Measurements from ENCODE around the gene SEMA3F. TPM values are rescaled to one million over a fixed set of nuclear protein-coding genes. Genes with fewer than 3 reads are reported as not detected.

The SEMA3F gene
- total RNA-seq, result 100 to 1,000 TPM; 106 to 151 (median 120) TPM

DNA sequence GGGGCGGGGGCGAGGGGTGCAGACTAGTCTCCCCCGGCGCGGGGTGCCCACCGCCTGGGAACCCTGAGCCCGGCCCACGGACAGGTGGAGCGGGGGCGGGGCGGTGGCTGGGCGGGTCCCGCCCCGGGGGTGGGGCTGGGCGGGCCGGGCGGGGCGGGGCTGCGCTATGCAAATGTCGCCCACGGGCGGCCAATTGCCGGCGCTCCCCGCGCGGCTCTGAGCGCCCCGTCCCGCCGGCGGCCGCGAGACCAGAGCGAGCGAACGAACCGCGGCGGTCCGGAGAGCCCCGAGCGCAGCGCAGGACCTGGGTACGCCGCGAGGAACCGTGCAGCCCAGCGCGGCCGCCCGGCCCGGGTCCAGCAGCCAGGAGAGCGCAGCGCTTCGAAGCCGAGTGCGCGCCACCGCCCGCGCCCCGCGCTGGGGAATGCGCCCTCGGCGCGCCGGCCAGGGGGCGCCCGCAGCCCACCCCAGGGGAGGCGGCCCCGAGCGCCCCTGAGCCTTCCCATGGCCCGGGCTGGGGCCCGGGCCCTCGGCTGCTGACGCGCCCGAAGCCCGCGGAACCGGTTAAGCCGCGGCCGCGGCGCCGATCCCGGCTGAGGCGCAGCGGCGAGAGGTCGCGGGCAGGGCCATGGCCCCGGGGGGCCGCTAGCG is at the start of gene SEMA3F:
Gene SEMA3F (plus strand): TSS at position 485 of the 651 bp plus-strand sequence. CDS start 4,299 bp downstream, outside the sequence.
- intact Hi-C loops (cut with DNase I; ENCODE audit: low total_unique reads), result no loop called here
- TF ChIP-seq POLR2A (IDR thresholded peaks at IDR 0.05), result no peak
- TF ChIP-seq, protein P1, sequence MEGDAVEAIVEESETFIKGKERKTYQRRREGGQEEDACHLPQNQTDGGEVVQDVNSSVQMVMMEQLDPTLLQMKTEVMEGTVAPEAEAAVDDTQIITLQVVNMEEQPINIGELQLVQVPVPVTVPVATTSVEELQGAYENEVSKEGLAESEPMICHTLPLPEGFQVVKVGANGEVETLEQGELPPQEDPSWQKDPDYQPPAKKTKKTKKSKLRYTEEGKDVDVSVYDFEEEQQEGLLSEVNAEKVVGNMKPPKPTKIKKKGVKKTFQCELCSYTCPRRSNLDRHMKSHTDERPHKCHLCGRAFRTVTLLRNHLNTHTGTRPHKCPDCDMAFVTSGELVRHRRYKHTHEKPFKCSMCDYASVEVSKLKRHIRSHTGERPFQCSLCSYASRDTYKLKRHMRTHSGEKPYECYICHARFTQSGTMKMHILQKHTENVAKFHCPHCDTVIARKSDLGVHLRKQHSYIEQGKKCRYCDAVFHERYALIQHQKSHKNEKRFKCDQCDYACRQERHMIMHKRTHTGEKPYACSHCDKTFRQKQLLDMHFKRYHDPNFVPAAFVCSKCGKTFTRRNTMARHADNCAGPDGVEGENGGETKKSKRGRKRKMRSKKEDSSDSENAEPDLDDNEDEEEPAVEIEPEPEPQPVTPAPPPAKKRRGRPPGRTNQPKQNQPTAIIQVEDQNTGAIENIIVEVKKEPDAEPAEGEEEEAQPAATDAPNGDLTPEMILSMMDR (IDR thresholded peaks at IDR 0.05), result no peak
- 0 to 1% methylated on average over 15 to 16 of the region's 98 CpGs for WGBS, 2 donors
- peak within 1 kb of the TSS; percentile 36 for H3K4me3 ChIP-seq (ENCODE audit: low read depth, poor library complexity, severe bottlenecking)
- peak in 1 of 2 donors; percentile 91 for DNase-seq (ENCODE audit: low spot score in 2 of 2)

DNA sequence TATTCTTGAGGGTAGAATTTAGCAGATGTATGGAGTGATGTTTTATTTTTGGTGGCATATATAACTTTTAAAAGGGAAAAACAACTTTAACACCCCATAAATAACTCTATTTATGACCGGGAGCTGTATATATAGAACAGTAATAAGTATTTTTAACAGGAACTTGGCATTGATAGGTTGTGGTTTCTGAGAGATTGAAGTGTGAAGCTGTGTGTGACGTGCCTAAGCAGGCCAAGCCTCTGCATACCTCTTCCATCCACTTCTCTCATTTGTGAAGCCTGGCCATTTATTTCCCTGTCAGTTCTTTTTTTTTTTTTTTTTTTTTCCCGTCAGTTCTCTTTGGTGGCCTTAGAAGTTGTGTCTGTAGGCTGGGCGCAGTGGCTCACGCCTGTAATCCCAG is 43.4 kb upstream of the SEMA3F start:
- H3K4me3 ChIP-seq (ENCODE audit: low read depth, poor library complexity, severe bottlenecking), result no peak overlapping the region
- no peak for DNase-seq (ENCODE audit: low spot score in 2 of 2)
- intact Hi-C loops (cut with DNase I; ENCODE audit: low total_unique reads), result no loop called here
- 76 to 82% methylated on average over 5 of the region's 5 CpGs for WGBS, 2 donors
- TF ChIP-seq, protein P1 (IDR thresholded peaks at IDR 0.05), result no peak
- TF ChIP-seq POLR2A (IDR thresholded peaks at IDR 0.05), result no peak

DNA sequence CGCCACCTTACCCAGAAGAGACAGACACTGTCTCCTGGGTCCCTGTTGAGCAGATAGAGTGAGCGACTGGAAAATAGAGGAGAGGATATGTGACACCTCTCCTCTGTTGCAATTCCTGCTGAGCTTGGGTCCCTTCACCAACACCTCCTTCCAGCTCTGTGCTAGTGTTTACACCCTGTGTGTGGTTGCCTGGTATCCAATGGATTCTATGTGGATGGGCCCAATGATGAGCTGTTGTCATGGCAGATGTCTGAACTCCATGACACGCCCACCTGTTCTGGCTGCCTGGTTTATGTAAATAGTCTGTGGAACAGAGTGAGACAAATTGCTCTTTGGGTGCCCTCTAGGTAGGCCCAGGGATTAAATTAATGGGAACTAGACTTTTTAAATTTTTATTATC is 42.7 kb upstream of the SEMA3F start:
- WGBS, 2 donors, result 87 to 94% methylated on average over 3 of the region's 3 CpGs
- no peak for DNase-seq (ENCODE audit: low spot score in 2 of 2)
- TF ChIP-seq, protein P1 (IDR thresholded peaks at IDR 0.05), result no peak
- no peak for TF ChIP-seq POLR2A (IDR thresholded peaks at IDR 0.05)
- H3K4me3 ChIP-seq (ENCODE audit: low read depth, poor library complexity, severe bottlenecking), result no peak overlapping the region
- intact Hi-C loops (cut with DNase I; ENCODE audit: low total_unique reads), result no loop called here

DNA sequence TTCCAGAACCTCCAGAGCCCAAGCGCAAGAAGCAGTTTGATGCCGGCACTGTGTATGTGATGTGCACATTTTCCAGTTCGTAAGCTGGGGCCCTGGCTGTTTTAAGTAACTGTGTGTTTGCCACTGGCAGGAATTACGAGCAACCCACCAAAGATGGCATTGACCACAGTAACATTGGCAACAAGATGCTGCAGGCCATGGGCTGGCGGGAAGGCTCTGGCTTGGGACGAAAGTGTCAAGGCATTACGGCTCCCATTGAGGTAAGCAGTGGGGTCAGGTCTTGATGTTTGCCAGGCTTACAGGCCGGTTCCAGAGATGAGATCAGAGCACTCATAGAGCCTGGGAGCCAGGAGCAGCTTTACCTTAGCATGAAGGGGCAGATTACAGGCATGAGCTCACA is 38.0 kb upstream of the SEMA3F start:
- H3K4me3 ChIP-seq (ENCODE audit: low read depth, poor library complexity, severe bottlenecking), result no peak overlapping the region
- no peak for TF ChIP-seq POLR2A (IDR thresholded peaks at IDR 0.05)
- TF ChIP-seq, protein P1 (IDR thresholded peaks at IDR 0.05), result no peak
- 88 to 89% methylated on average over 8 of the region's 8 CpGs for WGBS, 2 donors
- intact Hi-C loops (cut with DNase I; ENCODE audit: low total_unique reads), result no loop called here
- DNase-seq (ENCODE audit: low spot score in 2 of 2), result no peak

- no peak for TF ChIP-seq POLR2A (IDR thresholded peaks at IDR 0.05)
- TF ChIP-seq, protein P1 (IDR thresholded peaks at IDR 0.05), result no peak
- no peak for DNase-seq (ENCODE audit: low spot score in 2 of 2)
- intact Hi-C loops (cut with DNase I; ENCODE audit: low total_unique reads), result no loop called here
- WGBS, 2 donors, result 86 to 87% methylated on average over 10 of the region's 10 CpGs
- H3K4me3 ChIP-seq (ENCODE audit: low read depth, poor library complexity, severe bottlenecking), result no peak overlapping the region
Observed at GRCh38 chr3:50118237-50118636, 36.9 kb upstream of the SEMA3F start.

GRCh38 chr3:50119786-50120185 is 35.3 kb upstream of the SEMA3F start:
- intact Hi-C loops (cut with DNase I; ENCODE audit: low total_unique reads), result loop anchor here (2.0 to 10.0 kb wide), 2 partner anchors 69 to 155 kb away; partner anchors contain the start of gene LSMEM2
- WGBS, 2 donors, result 73 to 82% methylated on average over 3 of the region's 3 CpGs
- DNase-seq (ENCODE audit: low spot score in 2 of 2), result no peak
- no peak overlapping the region for H3K4me3 ChIP-seq (ENCODE audit: low read depth, poor library complexity, severe bottlenecking)
- TF ChIP-seq, protein P1 (IDR thresholded peaks at IDR 0.05), result no peak
